HS-5 (cell line): Measurements from ENCODE around the gene CCNA2.

Experiments
- DNase-seq: peaks from one replicate; pipeline ENCODE4 v3.0.0-alpha.2; 2012; ENCODE audit warnings: low read depth

CCNA2 gene

DNA sequence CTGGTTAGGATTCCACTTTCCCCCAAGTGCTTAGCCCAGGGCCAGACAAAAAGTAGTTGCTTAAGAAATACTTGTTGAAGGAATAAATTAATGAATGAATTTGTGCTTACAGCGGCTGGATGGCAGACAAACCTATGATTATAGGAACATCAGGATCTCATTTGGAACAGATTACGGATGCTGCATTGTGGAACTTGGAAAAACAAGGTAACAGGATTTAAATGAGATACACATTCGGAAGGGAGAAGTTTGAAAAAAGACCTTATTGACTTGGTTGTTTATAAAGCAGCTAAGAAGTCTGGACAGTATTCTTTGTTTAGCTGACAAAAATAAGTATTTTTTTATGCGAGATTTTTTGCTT, 22.0 kb downstream of the CCNA2 start:
- no peak for DNase-seq

DNA sequence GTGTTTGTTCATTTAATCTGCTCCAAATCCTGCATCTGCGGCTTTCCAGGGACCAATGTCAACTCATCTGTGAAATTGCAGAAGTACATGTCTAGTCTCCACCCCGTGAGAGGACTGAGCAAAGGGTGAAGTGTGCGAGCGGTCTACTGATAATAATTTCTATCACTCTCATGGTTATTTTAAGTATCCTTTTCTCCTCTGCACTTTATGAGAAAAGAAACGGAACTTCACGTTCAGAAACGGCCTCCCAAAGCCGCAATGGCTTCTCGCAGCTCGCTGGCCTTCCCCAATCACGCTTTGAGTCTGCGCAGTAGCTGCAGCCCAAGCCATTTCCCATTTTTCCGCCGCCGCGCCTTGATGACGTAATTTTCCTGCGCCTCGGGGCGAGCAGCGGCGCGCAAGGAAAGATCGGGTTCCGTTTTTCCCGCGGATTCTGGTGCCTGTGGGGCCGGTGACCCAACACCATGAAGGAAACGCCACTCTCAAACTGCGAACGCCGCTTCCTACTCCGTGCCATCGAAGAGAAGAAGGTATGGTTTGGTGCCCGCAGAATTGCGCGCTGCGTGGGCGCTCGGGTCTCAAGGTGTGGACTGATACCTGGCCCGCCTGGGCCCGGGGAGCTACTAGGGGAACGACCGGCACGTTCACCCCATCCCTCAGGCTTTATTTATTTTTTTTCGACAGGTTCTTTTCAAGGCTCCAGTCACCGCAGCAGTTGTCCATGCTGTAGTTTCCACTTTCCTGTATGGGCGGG, 22.5 kb downstream of the CCNA2 start, which contains the start of gene EXOSC9:
EXOSC9 (plus strand) TSS at position 363 of the 754 bp plus-strand sequence; CDS start at position 465, 102 bp downstream.
- peak; percentile 77 for DNase-seq

DNA sequence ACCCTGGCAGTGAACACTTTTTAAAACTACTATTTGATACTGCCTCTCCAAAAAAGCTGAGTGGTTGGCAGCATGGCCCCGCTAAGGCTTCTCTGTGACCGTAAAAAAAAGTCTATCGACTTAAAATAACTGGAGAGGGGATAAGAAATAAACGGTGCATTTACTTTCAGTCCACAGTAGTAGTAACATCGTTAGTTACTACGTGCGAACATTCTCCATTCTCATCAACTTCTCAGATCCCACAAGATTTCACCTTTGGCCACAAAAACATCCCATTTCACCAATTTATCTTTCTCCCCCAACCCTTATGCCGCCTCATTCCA, 23.1 kb downstream of the CCNA2 start:
- no peak for DNase-seq

DNA sequence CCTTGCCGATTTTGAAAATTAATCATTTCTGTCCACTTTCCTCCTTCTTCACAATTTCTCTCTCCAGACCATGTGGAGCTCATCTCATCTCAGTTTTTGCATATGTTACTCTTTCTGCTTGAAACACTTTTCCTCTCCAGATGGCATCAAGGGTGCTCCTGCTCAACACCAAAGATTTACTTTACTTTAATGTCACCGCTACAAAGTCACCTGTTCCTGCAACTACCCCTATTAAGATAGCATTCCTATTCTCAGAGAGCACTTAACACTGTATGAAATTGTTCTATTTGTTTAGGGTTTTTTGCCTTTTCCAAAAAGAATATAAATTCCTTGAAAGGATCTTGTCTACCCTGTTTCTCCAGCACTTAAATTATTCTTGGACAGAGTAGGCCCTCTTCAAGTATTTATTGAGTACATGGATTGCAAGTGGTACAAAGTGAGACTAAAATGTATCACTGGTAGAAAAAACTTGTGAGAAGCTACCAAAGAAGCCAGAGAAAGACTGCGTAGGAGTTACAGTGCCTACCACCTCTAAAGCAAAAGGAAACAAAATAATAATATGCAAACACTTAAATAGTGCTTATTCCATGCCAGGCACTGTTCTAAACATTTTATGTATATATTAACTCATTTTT, 23.7 kb downstream of the CCNA2 start:
- DNase-seq: no peak

DNA sequence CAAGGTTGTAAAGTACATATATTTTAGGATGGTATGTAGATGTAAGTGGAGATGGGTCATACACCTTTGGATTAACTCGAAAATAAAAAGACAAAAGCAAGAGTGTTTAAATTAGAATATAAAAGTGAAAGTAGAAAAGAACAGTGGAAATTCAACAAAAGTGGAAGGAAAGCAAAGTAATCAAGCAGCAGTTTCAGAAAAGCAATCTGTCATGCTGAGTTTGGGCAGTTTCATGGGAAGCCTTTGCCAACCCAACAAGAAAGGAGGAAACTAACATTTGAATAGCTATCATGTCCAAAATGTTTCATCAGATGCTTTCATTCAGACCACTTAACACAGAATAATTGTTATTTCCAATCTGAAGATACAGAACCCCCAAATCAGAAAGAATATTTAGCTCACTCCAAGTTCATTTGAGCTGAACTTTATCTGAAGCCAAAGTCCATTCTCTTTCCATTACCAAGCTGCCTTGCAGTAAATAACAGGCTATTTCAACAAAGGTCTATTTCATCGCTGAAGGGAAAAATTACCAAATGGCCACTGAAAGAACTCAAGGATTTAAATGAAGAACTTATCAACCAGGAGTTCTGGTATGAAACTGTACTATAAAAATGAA, 24.4 kb downstream of the CCNA2 start:
- no peak for DNase-seq

DNA sequence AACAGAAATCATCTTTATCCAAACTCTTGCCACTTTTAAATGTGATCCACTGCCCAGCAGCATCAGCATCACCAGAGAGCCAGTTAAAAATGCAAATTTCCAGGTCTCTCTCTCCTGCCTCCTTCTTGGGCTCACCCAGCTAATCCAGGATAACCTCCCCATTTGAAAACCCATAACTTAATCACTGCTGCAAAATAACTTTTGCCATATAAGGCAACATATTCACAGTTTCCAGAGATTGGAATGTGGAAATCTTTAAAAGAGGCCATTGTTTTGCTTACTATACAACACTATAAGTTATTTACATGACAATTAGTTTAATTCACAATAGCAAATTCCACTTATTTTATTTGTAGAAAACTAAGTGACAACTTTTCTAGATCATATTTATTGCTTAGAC, 27.4 kb downstream of the CCNA2 start:
- no peak for DNase-seq

DNA sequence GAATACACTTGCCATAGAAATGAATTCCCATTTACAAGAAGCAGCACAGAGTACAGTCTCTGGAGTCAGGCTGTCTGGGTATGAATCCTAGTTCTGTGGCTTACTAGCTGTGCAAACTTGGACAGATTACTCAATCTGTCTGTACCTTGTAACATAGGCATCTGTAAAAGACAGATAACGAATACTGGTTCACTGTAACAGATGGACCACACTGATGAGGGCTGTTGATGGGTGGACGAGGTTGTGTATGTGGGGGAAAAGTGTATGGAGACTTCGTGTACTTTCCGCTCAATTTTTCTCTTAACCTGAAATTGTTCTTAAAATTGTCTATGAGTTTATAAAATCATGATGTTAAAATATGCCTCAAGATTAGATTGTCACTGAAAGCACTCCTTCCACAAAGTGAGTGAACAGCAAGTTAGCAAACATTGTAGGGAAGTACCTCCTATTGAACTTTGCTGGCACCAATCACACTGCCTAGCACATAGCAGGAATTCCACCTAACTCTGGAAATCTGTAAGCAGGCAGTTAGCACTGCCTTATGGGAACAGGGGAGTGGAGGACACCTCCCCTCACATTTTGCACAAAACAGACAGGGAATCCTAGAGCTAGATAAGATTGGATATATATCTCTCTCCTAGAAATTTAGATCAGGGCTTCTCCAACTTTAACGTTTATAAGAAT, 29.0 kb downstream of the CCNA2 start:
- no peak for DNase-seq

DNA sequence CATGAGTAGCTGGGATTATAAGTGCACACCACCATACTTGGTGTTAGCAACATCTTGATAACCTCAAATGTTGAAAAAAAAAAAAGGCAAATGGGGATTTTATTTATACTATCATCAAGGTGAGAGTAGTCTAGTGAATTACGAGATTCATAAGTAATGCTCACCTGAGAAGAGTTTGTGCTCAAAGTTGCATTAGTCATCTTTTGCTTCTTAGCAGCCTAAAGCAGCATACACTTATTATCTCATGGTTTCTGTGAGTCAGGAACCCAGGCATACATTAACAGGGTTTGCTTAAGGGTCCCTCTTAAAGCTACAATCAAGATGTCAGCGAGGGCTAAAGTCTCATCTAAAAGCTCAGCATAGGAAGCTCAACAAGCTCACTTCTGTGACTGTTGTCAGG, 30.7 kb downstream of the CCNA2 start:
- DNase-seq: no peak

DNA sequence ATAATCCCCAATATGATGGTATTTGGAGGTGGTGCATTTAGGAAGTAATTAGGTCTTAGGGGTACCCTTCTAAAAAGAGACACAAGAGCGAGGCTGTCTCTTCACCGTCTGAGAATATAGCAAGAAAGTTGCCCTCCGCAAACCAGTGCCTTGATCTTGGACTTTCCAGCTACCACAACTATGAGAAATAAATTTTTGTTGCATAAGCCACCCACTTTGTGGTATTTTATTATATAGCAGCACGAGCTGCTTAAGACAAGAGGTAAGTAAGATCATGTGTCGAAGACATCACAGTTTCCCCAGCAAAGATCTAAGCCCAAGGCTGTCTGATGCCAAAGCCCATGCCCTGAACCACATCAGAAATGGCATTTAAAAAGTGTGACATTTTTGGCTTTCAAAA, 32.2 kb downstream of the CCNA2 start:
- DNase-seq: peak; percentile 38

DNA sequence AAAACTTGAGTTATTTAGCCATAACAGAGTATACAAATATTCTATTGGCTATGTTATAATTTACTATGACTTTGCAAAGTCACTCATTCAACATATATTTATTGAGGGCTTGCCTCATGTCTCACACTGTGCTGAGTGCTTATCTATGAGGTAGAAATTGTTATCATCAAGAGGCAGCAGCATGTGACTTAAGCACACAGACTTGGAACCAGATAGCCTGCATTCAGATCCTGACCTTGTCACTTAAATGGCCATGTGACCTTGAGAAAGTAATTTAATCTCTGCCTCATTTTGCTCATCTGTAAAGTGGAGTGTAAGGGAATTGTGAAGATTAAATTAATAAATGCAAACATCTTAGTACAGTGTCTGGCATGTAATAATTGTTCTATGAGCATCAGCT, 32.7 kb downstream of the CCNA2 start:
- DNase-seq: no peak

DNA sequence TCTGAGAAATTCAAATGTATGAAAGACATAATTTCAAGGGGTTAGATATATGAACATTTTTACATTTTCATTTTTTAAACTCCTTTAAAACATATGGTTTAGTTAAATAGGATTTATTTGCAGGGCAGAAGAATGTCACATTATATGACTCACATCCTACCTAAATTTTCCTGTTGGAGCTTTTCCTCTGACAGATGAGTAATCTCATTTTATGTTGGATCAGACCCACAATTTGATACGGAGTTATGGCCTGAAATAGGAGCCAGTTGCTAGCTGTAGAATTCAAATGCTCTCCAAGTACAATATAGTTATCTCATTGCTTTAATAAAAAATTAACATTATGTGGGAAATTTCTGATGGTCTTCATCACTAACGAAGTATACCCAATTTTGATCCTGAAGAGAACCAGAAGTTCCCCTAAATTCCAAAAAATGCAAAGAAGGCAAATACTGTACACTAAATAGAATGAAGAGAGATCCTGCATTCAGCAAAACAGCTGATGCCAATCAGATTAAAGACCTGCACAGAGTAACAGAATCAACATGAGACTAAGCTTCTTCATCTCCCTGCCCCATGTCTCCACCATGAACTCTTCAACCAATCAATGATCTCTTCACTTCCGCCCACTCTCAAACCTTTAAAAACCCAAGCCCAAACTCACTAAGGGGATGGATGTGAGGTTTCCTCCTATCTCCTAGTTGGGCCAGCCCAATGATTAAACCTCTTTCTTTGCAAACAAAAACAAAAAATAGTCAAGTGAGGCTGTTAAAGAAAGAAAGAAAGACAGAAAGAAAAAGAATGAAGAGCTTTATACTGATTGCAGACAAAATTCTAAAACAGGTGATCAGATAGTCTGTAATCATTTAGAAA, 33.5 kb downstream of the CCNA2 start:
- peak; percentile 72 for DNase-seq

DNA sequence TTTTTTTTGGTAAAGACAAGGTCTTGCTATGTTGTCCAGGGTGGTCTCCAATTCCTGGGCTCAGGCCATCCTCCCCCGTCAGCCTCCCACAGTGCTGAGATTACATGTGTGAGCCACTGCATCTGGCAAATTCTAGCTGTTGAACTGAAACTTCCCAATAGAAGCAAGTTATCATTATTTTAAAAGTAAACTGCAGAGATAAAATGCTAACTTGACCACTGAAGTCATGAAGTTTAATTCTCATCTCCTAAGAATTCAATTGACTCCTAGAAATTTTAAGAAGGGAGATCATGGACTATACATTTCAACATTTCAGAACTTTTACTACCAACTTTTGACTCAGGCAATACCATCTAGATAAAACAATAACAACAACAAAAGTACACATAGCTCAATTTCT, 34.2 kb downstream of the CCNA2 start:
- DNase-seq: peak; percentile 31

DNA sequence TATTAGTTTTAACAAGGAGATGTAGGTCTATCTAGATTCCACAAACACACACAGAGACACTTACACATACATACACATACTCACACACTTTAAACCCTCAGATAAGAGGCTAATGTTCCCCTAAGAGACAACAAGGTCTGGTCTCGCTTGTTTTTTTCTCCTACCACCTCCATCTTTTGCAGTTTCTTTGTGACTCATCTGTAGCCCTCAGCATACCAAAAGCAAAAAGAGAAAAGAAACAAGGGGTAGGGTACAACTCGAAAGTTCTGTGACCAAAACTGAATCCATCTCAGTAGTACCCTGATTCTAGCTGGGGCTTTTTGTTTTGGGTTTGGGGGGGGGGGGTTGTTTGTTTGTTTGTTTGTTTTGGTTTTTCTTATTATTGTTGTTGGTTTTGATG, 34.8 kb downstream of the CCNA2 start:
- no peak for DNase-seq

DNA sequence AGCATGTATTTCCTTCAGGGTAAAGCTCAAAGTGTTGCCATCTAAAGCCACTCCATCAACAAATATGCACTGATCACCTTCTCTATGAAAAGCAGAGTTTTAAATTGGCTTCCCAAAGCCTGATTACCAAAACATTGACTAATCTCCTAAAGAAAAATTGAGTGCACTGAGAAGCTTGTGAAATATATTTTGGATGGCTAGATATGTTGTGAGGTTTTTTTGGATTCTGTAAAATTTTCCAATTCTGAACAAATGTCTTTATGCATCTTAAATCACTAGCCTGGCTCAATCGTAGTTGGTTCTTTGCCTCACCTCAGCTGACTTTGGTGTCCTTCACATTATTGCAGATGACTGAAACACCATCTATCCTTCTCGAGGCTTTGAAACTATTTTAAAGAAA, 37.5 kb downstream of the CCNA2 start:
- no peak for DNase-seq

DNA sequence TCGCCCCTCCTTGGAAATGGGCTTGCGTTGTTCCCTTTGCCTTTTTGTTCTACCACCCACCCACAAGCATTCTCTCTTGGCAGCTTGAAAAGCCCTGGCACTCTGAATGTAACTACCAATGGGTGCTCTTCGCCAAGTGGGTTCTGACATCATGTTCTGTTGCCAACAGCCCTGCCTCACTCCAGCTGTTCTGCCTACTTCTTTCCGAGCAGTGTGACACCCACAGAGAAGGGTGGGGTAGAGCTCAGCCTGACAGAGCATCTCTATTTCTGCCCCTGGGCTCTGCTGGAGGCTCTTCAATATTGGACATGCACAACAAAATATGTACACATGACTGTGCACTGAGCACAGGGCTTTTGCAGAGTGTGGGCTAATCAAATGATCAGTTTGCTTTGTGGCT, 38.2 kb downstream of the CCNA2 start:
- DNase-seq: no peak

DNA sequence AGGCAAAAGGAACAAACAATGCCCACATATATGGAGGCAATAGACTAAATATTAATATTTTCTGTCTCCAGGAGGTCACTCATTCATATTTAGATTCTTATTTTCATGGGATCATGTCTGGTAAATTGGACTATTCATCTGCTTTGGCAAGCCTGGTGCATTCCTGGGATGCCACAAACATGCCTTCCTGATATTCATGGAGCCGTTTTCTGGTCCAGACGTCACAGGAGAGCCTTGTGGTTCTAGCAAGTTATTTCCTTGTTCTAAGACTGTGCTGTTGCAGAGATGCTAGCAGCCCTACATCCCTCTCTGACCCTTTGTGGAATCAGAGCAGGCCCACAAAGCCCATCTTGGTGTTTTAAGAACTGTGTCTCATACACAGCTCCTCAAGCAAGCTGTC, 38.7 kb downstream of the CCNA2 start:
- DNase-seq: peak; percentile 88

DNA sequence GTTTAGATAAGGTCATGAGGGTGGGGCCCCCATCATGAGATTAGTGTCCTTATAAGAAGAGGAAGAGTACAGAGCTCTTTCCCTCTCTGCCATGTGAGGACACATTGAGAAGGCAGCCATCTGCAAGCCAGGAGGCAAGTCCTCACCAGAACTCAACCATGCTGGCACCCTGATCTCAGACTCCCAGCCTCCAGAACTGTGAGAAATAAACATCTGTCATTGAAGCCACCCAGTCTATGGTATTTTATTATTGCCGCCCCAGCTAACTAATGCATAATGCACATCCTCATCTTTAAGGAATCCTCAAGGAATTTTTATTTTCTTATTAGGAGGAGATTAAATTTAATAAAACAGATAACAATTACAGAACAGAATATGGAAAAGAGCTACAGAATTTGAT, 39.3 kb downstream of the CCNA2 start:
- no peak for DNase-seq

DNA sequence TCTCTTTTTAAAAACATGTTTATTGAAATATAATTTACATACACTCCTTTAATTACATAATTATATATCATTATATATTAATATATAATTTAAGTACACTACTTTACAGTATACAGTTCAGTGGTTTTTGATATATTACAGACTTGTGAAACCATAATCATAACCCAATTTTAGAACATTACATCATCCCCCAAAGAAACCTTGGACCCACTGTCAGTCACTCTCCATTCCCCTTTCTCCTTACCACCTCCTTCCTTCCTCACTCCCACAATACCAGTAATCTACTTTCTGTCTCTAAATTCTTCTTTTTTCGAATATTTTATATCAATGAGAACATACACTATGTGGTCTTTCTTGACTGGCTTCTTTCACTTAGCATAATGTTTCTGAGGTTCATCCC, 40.5 kb downstream of the CCNA2 start:
- DNase-seq: no peak

DNA sequence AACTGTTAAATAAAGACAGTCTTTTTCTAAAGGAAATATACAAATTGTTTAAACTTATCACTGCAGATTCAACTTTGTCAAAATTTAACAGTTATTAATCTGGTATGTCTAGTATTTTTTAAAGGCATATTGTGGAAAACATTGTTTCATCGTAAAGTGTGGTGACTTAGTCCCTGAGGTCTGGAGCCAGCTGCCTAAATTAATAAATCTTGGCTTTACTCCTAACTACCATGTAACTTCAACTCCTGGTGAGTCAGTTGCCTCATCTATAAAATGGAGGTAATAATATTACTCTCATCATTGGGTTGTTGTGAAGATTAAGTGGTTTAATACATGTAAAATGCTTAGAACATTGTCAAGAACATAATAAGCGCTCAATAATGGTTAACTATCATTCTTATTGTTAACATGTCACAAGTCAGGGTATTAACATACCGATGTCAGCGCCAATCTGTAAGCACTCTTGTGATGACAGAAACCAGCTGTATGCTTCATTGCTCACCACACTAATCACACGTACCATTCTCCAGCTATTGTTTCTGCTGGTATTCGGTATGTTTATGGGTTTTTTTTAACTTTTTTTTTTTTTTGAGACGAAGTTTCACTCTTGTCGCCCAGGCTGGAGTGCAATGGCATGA, 44.6 kb downstream of the CCNA2 start:
- no peak for DNase-seq

DNA sequence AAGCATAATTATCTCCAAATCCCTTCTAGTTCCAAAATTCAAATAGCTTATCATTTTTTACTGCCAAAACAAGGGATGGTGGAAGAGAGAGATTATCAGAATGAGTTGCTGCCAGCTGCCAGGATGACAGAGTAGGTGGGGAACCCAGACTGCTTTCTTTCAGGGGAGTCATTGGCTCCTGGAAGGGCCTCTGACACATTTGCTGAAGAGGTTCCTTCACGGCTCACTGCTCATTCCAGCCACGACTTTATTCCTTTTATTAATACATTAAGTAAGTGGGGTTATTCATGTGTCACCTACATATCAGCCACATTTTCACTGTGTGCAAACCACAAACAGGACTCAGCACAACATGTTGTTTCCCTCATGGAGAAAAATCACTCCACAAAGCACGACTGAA, 46.1 kb downstream of the CCNA2 start:
- DNase-seq: no peak

DNA sequence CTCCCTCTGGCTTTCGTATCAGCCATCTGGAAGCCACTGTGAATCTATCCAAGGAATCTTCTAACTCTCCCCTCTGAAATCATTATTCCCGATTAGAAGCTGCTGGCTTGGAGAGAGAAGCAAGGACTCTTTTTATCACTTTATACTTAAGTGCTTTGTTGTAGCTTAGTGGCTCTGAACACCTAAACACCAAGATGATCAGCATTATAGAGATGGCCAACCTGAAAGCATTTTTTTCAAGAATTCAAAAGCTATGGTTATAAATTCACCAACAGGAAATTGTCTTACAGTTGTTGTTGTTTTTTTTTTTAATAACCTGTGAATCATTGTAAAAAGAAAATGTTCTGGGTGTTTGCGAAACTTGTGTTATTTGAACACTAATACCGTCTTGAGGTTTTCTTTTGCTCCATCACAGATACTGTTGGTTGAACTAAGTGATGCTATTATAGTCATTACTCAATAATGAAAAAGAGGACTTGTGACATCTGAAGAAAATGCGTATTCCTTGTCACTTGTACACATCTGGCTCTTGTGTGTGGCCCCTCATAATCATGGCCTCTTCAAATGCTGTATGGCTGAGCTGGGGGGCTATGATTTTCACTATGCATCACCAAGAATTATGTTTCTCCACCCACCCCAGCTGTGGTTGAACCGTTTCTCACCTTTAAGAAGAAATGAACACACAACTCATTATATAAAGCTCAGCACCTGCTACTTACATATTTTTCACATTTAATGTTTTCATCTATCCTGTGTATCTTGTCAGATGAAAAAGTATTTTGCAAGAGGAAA, 46.9 kb downstream of the CCNA2 start:
- DNase-seq: no peak
